ENCODE results near the gene GNPNAT1. TPM values are rescaled to one million over a fixed set of nuclear protein-coding genes. Genes with fewer than 3 reads are reported as not detected.

GNPNAT1 gene
- 23.1 and 25.1 TPM in 2 replicates for total RNA-seq

GRCh38 chr14:52791223-52792096 is at the start of gene GNPNAT1:
Gene GNPNAT1, minus strand, starts transcription at chr14:52791607. Its CDS starts 6,957 bp downstream, at chr14:52784650.

GRCh38 chr14:52729925-52730708 is 61.3 kb downstream of the GNPNAT1 start, which contains the start of gene STYX:
Gene STYX, plus strand, starts transcription at chr14:52730166. Its CDS starts 309 bp downstream, at chr14:52730475.

Other genes starting within 250 kb of the GNPNAT1 start
- gene TXNDC16, start 239.1 kb downstream of the GNPNAT1 start, total RNA-seq: 5.7 and 11.4 TPM in 2 replicates
- gene GPR137C, start 238.8 kb downstream of the GNPNAT1 start, total RNA-seq: 0.26 and 0.56 TPM in 2 replicates
- 40.0 and 49.7 TPM in 2 replicates for gene ERO1A, start 96.0 kb downstream of the GNPNAT1 start, total RNA-seq
- 102 and 115 TPM in 2 replicates for gene PSMC6, start 84.4 kb downstream of the GNPNAT1 start, total RNA-seq
- 14.9 and 16.7 TPM in 2 replicates for gene STYX, start 61.4 kb downstream of the GNPNAT1 start, total RNA-seq
- 131 and 149 TPM in 2 replicates for gene FERMT2, start 159.4 kb upstream of the GNPNAT1 start, total RNA-seq

Data from aortic smooth muscle cell (primary cell).